Parathyroid adenoma (tissue), 2 donors: ENCODE results near the gene ARSG.

Experiments
- H2AFZ ChIP-seq: fragments of 300-600 bp; sonication (generic); one replicate; pipeline ENCODE4 v1.7.0; 2017; ENCODE audit warnings: antibody characterized with exemption, mild to moderate bottlenecking
- H3K27ac ChIP-seq: fragments of 300-600 bp; sonication (generic); one replicate; pipeline ENCODE4 v1.7.0; 2017
- H3K27me3 ChIP-seq: fragments of 300-600 bp; sonication (generic); one replicate; pipeline ENCODE4 v1.7.0; 2017; ENCODE audit warnings: low read length; ENCODE audit not compliant: control insufficient read depth, insufficient read depth
- H3K36me3 ChIP-seq: fragments of 300-600 bp; sonication (generic); one replicate; pipeline ENCODE4 v1.7.0; 2017; ENCODE audit warnings: low read length; ENCODE audit not compliant: control insufficient read depth, insufficient read depth
- H3K4me1 ChIP-seq: fragments of 300-600 bp; sonication (generic); one replicate; pipeline ENCODE4 v1.7.0; 2017; ENCODE audit warnings: control low read depth
- H3K4me2 ChIP-seq: fragments of 300-600 bp; sonication (generic); one replicate; pipeline ENCODE4 v1.7.0; 2017; ENCODE audit warnings: low read length
- H3K4me3 ChIP-seq: fragments of 300-600 bp; sonication (generic); one replicate; pipeline ENCODE4 v1.7.0; 2017; ENCODE audit warnings: low read depth, low read length
- H3K79me2 ChIP-seq: fragments of 300-600 bp; sonication (generic); one replicate; pipeline ENCODE4 v1.7.0; 2017; ENCODE audit warnings: control low read depth
- H3K9ac ChIP-seq: fragments of 300-600 bp; sonication (generic); one replicate; pipeline ENCODE4 v1.7.0; 2017; ENCODE audit warnings: mild to moderate bottlenecking
- H3K9me3 ChIP-seq: fragments of 300-600 bp; sonication (generic); one replicate; pipeline ENCODE4 v1.7.0; 2017; ENCODE audit warnings: low read length; ENCODE audit not compliant: control insufficient read depth
- TF ChIP-seq, protein P1 (sequence below): fragments of 300-600 bp; sonication (generic); IDR thresholded peaks from one replicate; pipeline ENCODE4 v1.7.0; 2017; ENCODE audit warnings: antibody characterized with exemption, mild to moderate bottlenecking
- donor health status: primary hyperparathyroidism.

The ARSG gene

DNA sequence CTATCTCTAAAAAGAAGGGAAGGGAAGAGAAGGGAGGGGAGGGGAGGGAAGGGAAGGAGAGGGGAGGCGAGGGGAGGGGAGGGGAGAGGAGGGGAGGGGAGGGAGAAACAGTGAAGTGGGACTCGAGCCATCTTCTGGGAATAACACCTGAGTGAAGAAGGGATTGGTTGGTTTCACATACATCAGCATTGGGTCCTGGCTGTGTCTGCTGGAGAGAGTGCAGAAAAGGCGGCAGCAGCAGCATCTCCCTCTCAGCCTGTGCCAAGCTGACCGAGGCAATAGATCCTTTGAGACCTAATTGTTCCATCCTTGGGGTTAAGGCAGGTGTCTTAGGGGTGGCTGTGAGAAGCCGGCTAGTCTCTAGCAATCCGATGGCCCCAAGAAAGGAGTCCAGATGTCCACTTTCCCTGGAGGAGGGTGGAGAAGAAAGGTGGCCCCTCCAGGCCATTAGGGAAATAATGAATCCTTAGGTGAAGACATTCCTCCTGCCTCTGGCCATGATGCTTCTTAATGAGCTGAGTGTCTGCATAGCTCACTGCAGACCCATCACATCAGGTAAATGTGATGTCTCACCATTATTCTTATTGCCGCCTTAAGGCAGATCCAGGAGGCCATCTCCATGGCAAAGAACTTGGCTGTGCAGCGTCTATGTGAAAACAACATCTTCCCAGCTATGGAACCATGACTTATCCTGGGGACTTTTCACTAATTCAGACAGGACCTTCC, 94.4 kb downstream of the ARSG start:
- H3K9me3 ChIP-seq = no peaks in the 10 kb centered on the region
- H3K79me2 ChIP-seq = no peaks in the 10 kb centered on the region
- H3K36me3 ChIP-seq = no peaks in the 10 kb centered on the region
- TF ChIP-seq, protein P1, sequence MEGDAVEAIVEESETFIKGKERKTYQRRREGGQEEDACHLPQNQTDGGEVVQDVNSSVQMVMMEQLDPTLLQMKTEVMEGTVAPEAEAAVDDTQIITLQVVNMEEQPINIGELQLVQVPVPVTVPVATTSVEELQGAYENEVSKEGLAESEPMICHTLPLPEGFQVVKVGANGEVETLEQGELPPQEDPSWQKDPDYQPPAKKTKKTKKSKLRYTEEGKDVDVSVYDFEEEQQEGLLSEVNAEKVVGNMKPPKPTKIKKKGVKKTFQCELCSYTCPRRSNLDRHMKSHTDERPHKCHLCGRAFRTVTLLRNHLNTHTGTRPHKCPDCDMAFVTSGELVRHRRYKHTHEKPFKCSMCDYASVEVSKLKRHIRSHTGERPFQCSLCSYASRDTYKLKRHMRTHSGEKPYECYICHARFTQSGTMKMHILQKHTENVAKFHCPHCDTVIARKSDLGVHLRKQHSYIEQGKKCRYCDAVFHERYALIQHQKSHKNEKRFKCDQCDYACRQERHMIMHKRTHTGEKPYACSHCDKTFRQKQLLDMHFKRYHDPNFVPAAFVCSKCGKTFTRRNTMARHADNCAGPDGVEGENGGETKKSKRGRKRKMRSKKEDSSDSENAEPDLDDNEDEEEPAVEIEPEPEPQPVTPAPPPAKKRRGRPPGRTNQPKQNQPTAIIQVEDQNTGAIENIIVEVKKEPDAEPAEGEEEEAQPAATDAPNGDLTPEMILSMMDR = no peak
- no peaks in the 10 kb centered on the region for H3K4me1 ChIP-seq
- H3K4me2 ChIP-seq = no peak overlapping the region
- no peaks in the 10 kb centered on the region for H3K27me3 ChIP-seq
- no peak overlapping the region for H2AFZ ChIP-seq
- no peak overlapping the region for H3K27ac ChIP-seq
- H3K9ac ChIP-seq = no peak overlapping the region
- no peak overlapping the region for H3K4me3 ChIP-seq

DNA sequence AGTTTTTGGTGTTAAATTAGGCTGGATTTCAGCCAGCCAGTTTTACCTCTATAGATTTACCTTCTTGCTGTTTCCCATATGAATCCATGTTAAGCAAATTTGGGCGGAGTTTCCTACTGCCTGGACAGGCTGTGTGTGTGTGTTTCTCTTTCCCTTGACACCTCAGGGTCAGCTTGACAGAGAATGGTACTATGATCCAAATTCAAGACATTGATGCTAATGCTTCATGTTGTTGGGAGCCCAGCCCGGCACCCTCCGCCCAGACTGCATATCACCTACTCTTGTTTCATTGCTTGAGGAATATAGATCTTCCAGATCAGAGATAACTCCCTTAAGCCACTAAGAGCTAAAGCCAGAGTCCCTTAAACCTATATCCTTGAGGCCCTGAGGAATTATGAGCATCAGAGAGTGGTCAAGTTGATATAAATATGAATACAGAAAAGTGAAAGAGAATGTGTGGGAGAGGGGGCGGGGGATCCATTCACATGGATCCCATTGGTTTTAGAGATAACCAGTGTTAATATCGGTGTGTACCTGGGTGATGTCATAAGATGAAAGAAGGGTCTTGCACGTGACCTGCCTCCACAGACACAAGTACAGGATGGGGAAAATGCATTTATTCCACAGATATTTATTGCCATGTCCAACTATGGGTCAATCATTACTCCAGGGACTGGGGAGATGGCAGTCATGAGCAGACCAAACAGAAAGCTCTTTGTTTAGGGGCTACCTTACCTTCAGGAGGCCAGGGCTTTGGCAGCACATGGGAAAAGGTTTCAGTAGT, 96.3 kb downstream of the ARSG start:
- TF ChIP-seq, protein P1 = no peak
- H3K36me3 ChIP-seq = no peaks in the 10 kb centered on the region
- no peaks in the 10 kb centered on the region for H3K4me1 ChIP-seq
- H3K4me3 ChIP-seq = no peak overlapping the region
- no peaks in the 10 kb centered on the region for H3K9me3 ChIP-seq
- H3K27me3 ChIP-seq = no peaks in the 10 kb centered on the region
- H2AFZ ChIP-seq = no peak overlapping the region
- H3K9ac ChIP-seq = no peak overlapping the region
- H3K27ac ChIP-seq = no peak overlapping the region
- H3K79me2 ChIP-seq = no peaks in the 10 kb centered on the region
- no peak overlapping the region for H3K4me2 ChIP-seq

DNA sequence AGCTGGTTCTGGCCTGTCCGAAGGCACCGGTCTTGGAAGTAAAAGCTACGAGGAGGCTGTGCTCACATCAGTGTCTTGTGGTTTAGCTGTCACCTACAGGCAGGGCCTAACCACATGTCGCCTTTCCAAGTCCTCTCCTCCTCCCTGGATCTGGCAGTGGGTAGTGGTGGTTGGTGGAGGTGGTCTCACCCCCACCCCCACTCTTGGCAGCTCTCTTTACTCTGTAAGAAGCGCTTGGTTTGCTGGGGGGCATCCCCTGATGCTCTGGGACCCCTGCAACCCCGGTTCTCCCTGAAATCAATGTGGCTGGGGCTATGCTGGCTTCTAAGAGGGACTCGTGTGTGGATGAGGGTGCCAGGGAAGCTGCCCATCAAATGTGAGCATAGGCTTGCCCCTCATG, 97.7 kb downstream of the ARSG start:
- H3K9ac ChIP-seq = no peak overlapping the region
- no peaks in the 10 kb centered on the region for H3K4me1 ChIP-seq
- H3K9me3 ChIP-seq = no peaks in the 10 kb centered on the region
- no peaks in the 10 kb centered on the region for H3K36me3 ChIP-seq
- no peak overlapping the region for H3K27ac ChIP-seq
- no peak overlapping the region for H2AFZ ChIP-seq
- H3K79me2 ChIP-seq = no peaks in the 10 kb centered on the region
- no peak overlapping the region for H3K4me3 ChIP-seq
- no peaks in the 10 kb centered on the region for H3K27me3 ChIP-seq
- TF ChIP-seq, protein P1 = no peak
- H3K4me2 ChIP-seq = no peak overlapping the region

DNA sequence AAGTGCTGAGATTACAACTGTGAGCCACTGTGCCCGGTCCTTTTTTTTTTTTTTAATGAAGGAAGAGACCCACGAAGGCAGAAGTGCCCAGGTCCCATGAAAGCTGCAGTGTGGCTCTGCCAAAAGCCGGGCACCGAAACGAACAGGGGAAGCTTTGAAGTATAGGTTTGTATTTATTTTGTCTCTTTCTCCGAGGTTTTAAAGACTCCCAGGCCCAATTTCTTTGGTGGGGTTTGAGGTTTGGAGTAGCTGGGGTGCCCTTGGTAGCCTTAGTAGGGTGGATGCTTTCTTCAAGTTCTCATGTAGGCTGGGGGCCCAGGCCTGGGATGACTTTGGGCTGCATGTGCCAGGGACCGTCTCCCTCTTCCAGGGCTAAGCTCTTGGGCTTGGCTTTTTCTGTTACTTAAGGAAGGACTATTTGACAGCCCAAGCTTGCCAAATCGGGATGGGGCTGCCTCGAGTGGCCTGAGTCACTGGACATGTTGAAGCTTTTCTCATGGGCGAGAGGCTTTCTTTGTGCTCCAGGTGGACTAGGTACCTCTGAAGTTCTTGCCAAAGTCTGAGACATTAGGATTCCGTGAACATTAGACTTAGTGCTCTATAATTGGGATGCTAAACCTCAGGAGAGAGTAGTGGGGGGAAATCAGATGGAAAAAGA, 99.7 kb downstream of the ARSG start:
- Histone ChIP-seq H3K79me2 (no peaks in the 10 kb centered on the region), H3K9ac (no peak overlapping the region), H3K27ac (no peak overlapping the region), H3K9me3 (no peaks in the 10 kb centered on the region), H3K36me3 (no peaks in the 10 kb centered on the region), H3K27me3 (no peaks in the 10 kb centered on the region), H3K4me1 (no peaks in the 10 kb centered on the region), H3K4me2 (no peak overlapping the region), H3K4me3 (no peak overlapping the region), H2AFZ (no peak overlapping the region)
- TF ChIP-seq, protein P1 = no peak
